Spleen (tissue), 7 donors: ENCODE results near the gene CDKN1B.

ENCODE experiments used
- CTCF ChIP-seq, 11 experiments: fragments of 200-600 bp in 7 of 11; fragments of 450-650 bp in 4 of 11; sonication (generic) in 4 of 11; IDR thresholded peaks in 8 of 11; conservative IDR thresholded peaks in 3 of 11; 1 replicate in 7 of 11; 2 replicates in 4 of 11; pipeline versions ENCODE4 v1.4.0 to v1.8.0; 2016 to 2021; ENCODE audit warnings: antibody characterized with exemption in 11 of 11, inconsistent platforms in 4 of 11, mild to moderate bottlenecking in 1 of 11
- POLR2A ChIP-seq, 3 donors: fragments of 450-650 bp; IDR thresholded peaks; one replicate each; pipeline ENCODE4 v1.5.1; 2017; ENCODE audit warnings: antibody characterized with exemption in 3 of 3, mild to moderate bottlenecking in 1 of 3
- donor health status: DM: no; HTN: no; CAD: no; lungs with moderate emphysema.
- donor health status: DM: no; HTN: no; CAD: no.
- donor health status: DM: no; HTN: no; CAD: no.

GRCh38 chr12:12686472-12686871 lies 30.7 kb upstream of the CDKN1B start:
- TF ChIP-seq CTCF (IDR thresholded peaks at IDR 0.05 in 8 of 11, conservative IDR thresholded peaks at IDR 0.05 in 3 of 11) (no peak), POLR2A (IDR thresholded peaks at IDR 0.05) (no peak)
